H9 (cell line): ENCODE data around the gene CHAF1A. TPM values are rescaled to one million over a fixed set of nuclear protein-coding genes. Genes with fewer than 3 reads are reported as not detected.

Experiments used
- DNase-seq: peaks from one replicate; pipeline ENCODE4 v3.0.0-alpha.2; 2017
- H2AFZ ChIP-seq: one replicate; pipeline ENCODE4 v1.6.1; 2013; ENCODE audit warnings: mild to moderate bottlenecking, low read length, control low read depth, moderate library complexity
- H2AK5ac ChIP-seq: 2 replicates; pipeline ENCODE4 v1.6.1; 2013; ENCODE audit warnings: low read length, control low read depth, mixed read lengths; ENCODE audit not compliant: insufficient read length
- H2BK120ac ChIP-seq: one replicate; pipeline ENCODE4 v1.6.1; 2013; ENCODE audit warnings: low read depth, mild to moderate bottlenecking, low read length, control low read depth, inconsistent platforms; ENCODE audit not compliant: poor library complexity, severe bottlenecking
- H2BK12ac ChIP-seq: 2 replicates; pipeline ENCODE4 v1.6.1; 2013; ENCODE audit warnings: low read length, control low read depth, mixed read lengths, low read depth; ENCODE audit not compliant: insufficient read length
- H2BK15ac ChIP-seq: 2 replicates; pipeline ENCODE4 v1.6.1; 2013; ENCODE audit warnings: low read depth, low read length, control low read depth
- H2BK20ac ChIP-seq: one replicate; pipeline ENCODE4 v1.6.1; 2013; ENCODE audit warnings: low read depth, mild to moderate bottlenecking, low read length, control low read depth, inconsistent platforms; ENCODE audit not compliant: poor library complexity, severe bottlenecking
- H2BK5ac ChIP-seq: 2 replicates; pipeline ENCODE4 v1.6.1; 2013; ENCODE audit warnings: low read length, control low read depth, mixed read lengths; ENCODE audit not compliant: insufficient read length
- H3K14ac ChIP-seq: 2 replicates; pipeline ENCODE4 v1.6.1; 2013; ENCODE audit warnings: low read length, control low read depth; ENCODE audit not compliant: insufficient read depth
- H3K18ac ChIP-seq: 2 replicates; pipeline ENCODE4 v1.6.1; 2013; ENCODE audit warnings: low read depth, mild to moderate bottlenecking, mixed read lengths, low read length, control low read depth; ENCODE audit not compliant: insufficient read length
- H3K23ac ChIP-seq: 2 replicates; pipeline ENCODE4 v1.6.1; 2013; ENCODE audit warnings: low read length, control low read depth, mixed read lengths, low read depth; ENCODE audit not compliant: insufficient read length
- H3K23me2 ChIP-seq: 2 replicates; pipeline ENCODE4 v1.6.1; 2013; ENCODE audit warnings: low read depth, mild to moderate bottlenecking, mixed read lengths, low read length, control low read depth; ENCODE audit not compliant: insufficient read length, poor library complexity, severe bottlenecking
- H3K27ac ChIP-seq: 2 replicates; pipeline ENCODE4 v1.5.1; 2013; ENCODE audit warnings: low read length, control low read depth, mixed read lengths, low read depth; ENCODE audit not compliant: insufficient read length
- H3K27me3 ChIP-seq: 2 replicates; pipeline ENCODE4 v1.6.1; 2013; ENCODE audit warnings: low read length, control low read depth, inconsistent platforms; ENCODE audit not compliant: insufficient read depth
- H3K4ac ChIP-seq: 2 replicates; pipeline ENCODE4 v1.6.1; 2013; ENCODE audit warnings: low read depth, mild to moderate bottlenecking, control low read depth, inconsistent platforms, low read length, moderate library complexity
- H3K4me1 ChIP-seq: 2 replicates; pipeline ENCODE4 v1.6.1; 2013; ENCODE audit warnings: low read length, control low read depth, inconsistent platforms; ENCODE audit not compliant: insufficient read depth
- H3K4me2 ChIP-seq: 2 replicates; pipeline ENCODE4 v1.6.1; 2013; ENCODE audit warnings: low read length, control low read depth, mixed read lengths; ENCODE audit not compliant: insufficient read length, insufficient read depth
- H3K56ac ChIP-seq: 2 replicates; pipeline ENCODE4 v1.6.1; 2013; ENCODE audit warnings: low read depth, mild to moderate bottlenecking, mixed read lengths, low read length, control low read depth; ENCODE audit not compliant: insufficient read length
- H3K79me1 ChIP-seq: 2 replicates; pipeline ENCODE4 v1.6.1; 2013; ENCODE audit warnings: low read depth, mild to moderate bottlenecking, moderate library complexity, low read length, control low read depth, inconsistent platforms; ENCODE audit not compliant: insufficient read depth, poor library complexity, severe bottlenecking
- H3K79me2 ChIP-seq: 2 replicates; pipeline ENCODE4 v1.6.1; 2013; ENCODE audit warnings: low read length, control low read depth, inconsistent platforms; ENCODE audit not compliant: insufficient read depth
- H3K9ac ChIP-seq: 2 replicates; pipeline ENCODE4 v1.6.1; 2013; ENCODE audit warnings: low read length, control low read depth, mixed read lengths; ENCODE audit not compliant: insufficient read length; ENCODE audit errors: extremely low read depth
- H3K9me3 ChIP-seq: one replicate; pipeline ENCODE4 v1.6.1; 2013; ENCODE audit warnings: low read depth, low read length, inconsistent platforms; ENCODE audit not compliant: control insufficient read depth
- H3T11ph ChIP-seq: one replicate; pipeline ENCODE4 v1.6.1; 2013; ENCODE audit warnings: mild to moderate bottlenecking, low read length, control low read depth, inconsistent platforms
- H4K20me1 ChIP-seq: one replicate; pipeline ENCODE4 v1.6.1; 2013; ENCODE audit not compliant: control insufficient read depth, insufficient read length, insufficient read depth
- H4K5ac ChIP-seq: 2 replicates; pipeline ENCODE4 v1.6.1; 2013; ENCODE audit warnings: low read depth, mild to moderate bottlenecking, mixed read lengths, low read length, control low read depth; ENCODE audit not compliant: insufficient read length
- H4K8ac ChIP-seq: replicated peaks from 2 replicates; pipeline ENCODE4 v1.6.1; 2013; ENCODE audit warnings: low read length, control low read depth, mixed read lengths, low read depth; ENCODE audit not compliant: insufficient read length
- H4K91ac ChIP-seq: 2 replicates; pipeline ENCODE4 v1.6.1; 2013; ENCODE audit warnings: low read depth, mild to moderate bottlenecking, moderate library complexity, mixed read lengths, low read length, control low read depth; ENCODE audit not compliant: insufficient read length
- H3K27ac Mint-ChIP-seq, 3 experiments: 2 replicates in 2 of 3; 3 replicates in 1 of 3; pipeline ENCODE4 v1.8.0; 2020 to 2021; ENCODE audit warnings: mixed read lengths in 3 of 3, mild to moderate bottlenecking in 1 of 3, moderate library complexity in 1 of 3
- H3K27me3 Mint-ChIP-seq: 2 replicates; pipeline ENCODE4 v1.8.0; 2021; ENCODE audit warnings: low read depth, mild to moderate bottlenecking, moderate library complexity, mixed read lengths
- H3K36me3 Mint-ChIP-seq, 3 experiments: 2 replicates in 2 of 3; 3 replicates in 1 of 3; pipeline ENCODE4 v1.8.0; 2020 to 2021; ENCODE audit warnings: low read depth in 3 of 3, mixed read lengths in 3 of 3; ENCODE audit not compliant: insufficient read depth in 1 of 3
- H3K4me1 Mint-ChIP-seq, 2 experiments: 2 replicates each; pipeline ENCODE4 v1.8.0; 2020; ENCODE audit warnings: mixed read lengths in 2 of 2
- H3K4me3 Mint-ChIP-seq, 2 experiments: 2 replicates in 1 of 2; 3 replicates in 1 of 2; pipeline ENCODE4 v1.8.0; 2020 to 2021; ENCODE audit warnings: mild to moderate bottlenecking in 2 of 2, mixed read lengths in 2 of 2, moderate library complexity in 1 of 2
- H3K9me3 Mint-ChIP-seq, 2 experiments: 2 replicates in 1 of 2; 3 replicates in 1 of 2; pipeline ENCODE4 v1.8.0; 2020; ENCODE audit warnings: mild to moderate bottlenecking in 2 of 2, mixed read lengths in 2 of 2, moderate library complexity in 1 of 2
- WGBS: extraction: QIAGEN DNeasy Blood & Tissue Kit; methylation state at CpG from one replicate; pipeline ENCODE4 v1.1.7; 2013; ENCODE audit warnings: missing lambda C conversion rate, low lambda C conversion rate, mixed read lengths; ENCODE audit not compliant: insufficient read length; ENCODE audit errors: extremely low coverage; 5-methylcytosine and 5-hydroxymethylcytosine counted together
- long read RNA-seq: library from polyadenylated mRNA; unstranded; transcript quantifications from one replicate; pipeline ENCODE4 v2.0.0, GENCODE V29; 2020
- total RNA-seq: library from RNA; stranded (reverse); gene quantifications from 2 replicates; pipeline ENCODE4 v1.2.1, GENCODE V29; 2021
- TF ChIP-seq, protein P1 (sequence below): fragments of 200-600 bp; sonication (generic); conservative IDR thresholded peaks from 3 replicates; pipeline ENCODE4 v1.8.0; 2021; ENCODE audit warnings: antibody characterized with exemption, mild to moderate bottlenecking

The CHAF1A gene, protein sequence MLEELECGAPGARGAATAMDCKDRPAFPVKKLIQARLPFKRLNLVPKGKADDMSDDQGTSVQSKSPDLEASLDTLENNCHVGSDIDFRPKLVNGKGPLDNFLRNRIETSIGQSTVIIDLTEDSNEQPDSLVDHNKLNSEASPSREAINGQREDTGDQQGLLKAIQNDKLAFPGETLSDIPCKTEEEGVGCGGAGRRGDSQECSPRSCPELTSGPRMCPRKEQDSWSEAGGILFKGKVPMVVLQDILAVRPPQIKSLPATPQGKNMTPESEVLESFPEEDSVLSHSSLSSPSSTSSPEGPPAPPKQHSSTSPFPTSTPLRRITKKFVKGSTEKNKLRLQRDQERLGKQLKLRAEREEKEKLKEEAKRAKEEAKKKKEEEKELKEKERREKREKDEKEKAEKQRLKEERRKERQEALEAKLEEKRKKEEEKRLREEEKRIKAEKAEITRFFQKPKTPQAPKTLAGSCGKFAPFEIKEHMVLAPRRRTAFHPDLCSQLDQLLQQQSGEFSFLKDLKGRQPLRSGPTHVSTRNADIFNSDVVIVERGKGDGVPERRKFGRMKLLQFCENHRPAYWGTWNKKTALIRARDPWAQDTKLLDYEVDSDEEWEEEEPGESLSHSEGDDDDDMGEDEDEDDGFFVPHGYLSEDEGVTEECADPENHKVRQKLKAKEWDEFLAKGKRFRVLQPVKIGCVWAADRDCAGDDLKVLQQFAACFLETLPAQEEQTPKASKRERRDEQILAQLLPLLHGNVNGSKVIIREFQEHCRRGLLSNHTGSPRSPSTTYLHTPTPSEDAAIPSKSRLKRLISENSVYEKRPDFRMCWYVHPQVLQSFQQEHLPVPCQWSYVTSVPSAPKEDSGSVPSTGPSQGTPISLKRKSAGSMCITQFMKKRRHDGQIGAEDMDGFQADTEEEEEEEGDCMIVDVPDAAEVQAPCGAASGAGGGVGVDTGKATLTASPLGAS
- total RNA-seq = 143 and 148 TPM in 2 replicates
- long read RNA-seq, transcript CHAF1A-201 (15 exons, 3,339 nt) = major isoform, 13 of 76 reads
- long read RNA-seq, partial matches to known transcripts = 55 of 76 reads
- long read RNA-seq, other reads (novel, unspliced or antisense) = 8 of 76 reads

DNA sequence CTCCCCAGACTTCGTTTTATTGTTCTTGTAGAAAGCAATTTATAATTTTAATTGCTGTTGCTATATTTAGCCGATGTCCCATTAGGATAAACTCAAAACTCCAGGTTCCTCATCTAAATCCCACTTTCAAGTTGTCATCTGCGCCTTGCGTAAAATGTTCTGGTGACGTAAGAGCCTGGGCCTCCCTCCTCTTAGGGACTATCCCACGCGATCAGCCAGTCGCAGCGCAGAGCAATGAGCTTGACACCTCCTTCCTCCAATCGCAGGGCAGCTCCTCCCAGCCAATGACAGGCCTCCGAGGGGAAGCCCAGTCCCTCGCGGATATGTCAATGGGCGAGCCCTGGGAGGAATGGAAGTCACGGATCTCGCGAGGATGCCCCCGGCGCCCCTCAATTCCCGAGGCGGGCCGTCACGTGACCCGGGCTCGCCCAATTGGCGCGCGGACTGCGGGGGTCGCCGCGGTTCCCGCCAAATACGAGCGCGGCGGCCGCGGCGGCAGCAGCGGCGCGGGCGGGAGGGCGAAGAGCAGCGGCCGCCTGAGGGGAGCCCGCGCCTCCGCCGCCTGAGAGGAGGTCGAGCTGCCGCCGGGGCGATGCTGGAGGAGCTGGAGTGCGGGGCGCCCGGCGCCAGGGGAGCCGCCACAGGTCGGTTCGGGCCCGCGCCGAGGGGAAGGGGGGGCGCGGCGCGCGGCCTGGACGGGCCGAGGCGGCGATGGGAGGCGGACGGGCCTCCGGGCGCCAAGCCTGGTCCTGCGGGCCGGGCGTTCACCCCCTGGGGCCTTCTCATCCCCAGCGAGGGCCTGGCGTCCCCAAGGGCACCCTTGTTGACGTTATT is at the start of gene CHAF1A:
Gene CHAF1A (plus strand): TSS at position 470 of the 834 bp plus-strand sequence. CDS start 123 bp downstream, at position 593.
- no peak within 1 kb of the TSS for H3K4ac ChIP-seq
- H3K27ac ChIP-seq = no peak within 1 kb of the TSS
- H3K27me3 ChIP-seq = no peaks in the 10 kb centered on the region
- peak within 1 kb of the TSS; percentile 93 to 99 (median 97) for H3K27ac Mint-ChIP-seq
- H2BK20ac ChIP-seq = no peak within 1 kb of the TSS
- no peak within 1 kb of the TSS for H4K91ac ChIP-seq
- no peak within 1 kb of the TSS for H2AK5ac ChIP-seq
- H3K4me1 Mint-ChIP-seq = peaks cover 52 to 59% of the 10 kb centered on the region in 2 experiments
- H3K79me1 ChIP-seq = peaks cover 10% of the 10 kb centered on the region
- H2BK120ac ChIP-seq = no peak within 1 kb of the TSS
- no peaks in the 10 kb centered on the region for H3K27me3 Mint-ChIP-seq
- H3K4me3 Mint-ChIP-seq = peak within 1 kb of the TSS; percentile 93 to 98
- WGBS = no CpG with 5 or more reads among the region's 84 CpGs
- no peak within 1 kb of the TSS for H4K8ac ChIP-seq
- H4K20me1 ChIP-seq = no peaks in the 10 kb centered on the region
- no peaks in the 10 kb centered on the region for H3K9me3 Mint-ChIP-seq
- no peaks in the 10 kb centered on the region for H3K9me3 ChIP-seq
- DNase-seq = peak; percentile 100
- H3K4me2 ChIP-seq = peak within 1 kb of the TSS; percentile 86
- H3K4me1 ChIP-seq = peaks cover 6% of the 10 kb centered on the region; the same call in 1 of the 2 replicates
- H3K9ac ChIP-seq = peak within 1 kb of the TSS; percentile 75
- H3K18ac ChIP-seq = peak within 1 kb of the TSS; percentile 79
- H3K36me3 Mint-ChIP-seq = peaks cover 19 to 39% (median 37%) of the 10 kb centered on the region in 3 experiments; a peak in 6 of 7 replicates
- no peak within 1 kb of the TSS for H3K23ac ChIP-seq
- H3K56ac ChIP-seq = no peak within 1 kb of the TSS
- peaks cover 42% of the 10 kb centered on the region for H3K79me2 ChIP-seq
- no peak within 1 kb of the TSS for H2BK15ac ChIP-seq
- no peak within 1 kb of the TSS for H2AFZ ChIP-seq
- peaks cover 9% of the 10 kb centered on the region for H3K23me2 ChIP-seq
- H2BK12ac ChIP-seq = no peak within 1 kb of the TSS
- no peak within 1 kb of the TSS for H2BK5ac ChIP-seq
- TF ChIP-seq, protein P1, sequence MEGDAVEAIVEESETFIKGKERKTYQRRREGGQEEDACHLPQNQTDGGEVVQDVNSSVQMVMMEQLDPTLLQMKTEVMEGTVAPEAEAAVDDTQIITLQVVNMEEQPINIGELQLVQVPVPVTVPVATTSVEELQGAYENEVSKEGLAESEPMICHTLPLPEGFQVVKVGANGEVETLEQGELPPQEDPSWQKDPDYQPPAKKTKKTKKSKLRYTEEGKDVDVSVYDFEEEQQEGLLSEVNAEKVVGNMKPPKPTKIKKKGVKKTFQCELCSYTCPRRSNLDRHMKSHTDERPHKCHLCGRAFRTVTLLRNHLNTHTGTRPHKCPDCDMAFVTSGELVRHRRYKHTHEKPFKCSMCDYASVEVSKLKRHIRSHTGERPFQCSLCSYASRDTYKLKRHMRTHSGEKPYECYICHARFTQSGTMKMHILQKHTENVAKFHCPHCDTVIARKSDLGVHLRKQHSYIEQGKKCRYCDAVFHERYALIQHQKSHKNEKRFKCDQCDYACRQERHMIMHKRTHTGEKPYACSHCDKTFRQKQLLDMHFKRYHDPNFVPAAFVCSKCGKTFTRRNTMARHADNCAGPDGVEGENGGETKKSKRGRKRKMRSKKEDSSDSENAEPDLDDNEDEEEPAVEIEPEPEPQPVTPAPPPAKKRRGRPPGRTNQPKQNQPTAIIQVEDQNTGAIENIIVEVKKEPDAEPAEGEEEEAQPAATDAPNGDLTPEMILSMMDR = no peak
- H3T11ph ChIP-seq = no peak within 1 kb of the TSS
- peak within 1 kb of the TSS; percentile 93 for H3K14ac ChIP-seq
- H4K5ac ChIP-seq = no peak within 1 kb of the TSS
